Inflammatory macrophage treated with lipopolysaccharide for 4 hours (primary cell): ENCODE results near the gene CLSTN1.
"Not testable (repeated sequence)": the region's sequence is repeated elsewhere in the genome, so short reads cannot be mapped to it uniquely, and the experiment has no call there.

Experiments
- DNase-seq: peaks from one replicate; pipeline ENCODE4 v3.0.0-alpha.2; 2020

The CLSTN1 gene

DNA sequence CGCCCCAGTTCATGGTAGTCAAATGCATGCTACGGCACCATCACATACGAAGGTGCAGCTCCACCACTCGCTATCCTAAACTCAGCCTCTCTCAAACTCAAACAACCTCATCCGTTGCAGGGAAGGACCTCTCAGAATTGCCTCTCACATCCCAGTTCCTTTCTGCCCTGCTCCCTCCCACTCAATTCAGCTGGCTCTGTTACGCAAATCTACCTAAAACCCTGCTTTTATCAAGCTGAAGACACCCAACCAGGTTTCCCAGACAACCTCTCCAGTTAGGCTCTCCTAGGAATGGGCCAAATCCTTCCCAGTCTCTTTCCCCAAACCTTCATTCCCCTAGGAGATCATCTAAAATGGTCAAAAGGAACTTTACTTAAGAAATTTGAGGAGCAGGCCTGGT, 62.9 kb downstream of the CLSTN1 start:
- peak; percentile 14 for DNase-seq

DNA sequence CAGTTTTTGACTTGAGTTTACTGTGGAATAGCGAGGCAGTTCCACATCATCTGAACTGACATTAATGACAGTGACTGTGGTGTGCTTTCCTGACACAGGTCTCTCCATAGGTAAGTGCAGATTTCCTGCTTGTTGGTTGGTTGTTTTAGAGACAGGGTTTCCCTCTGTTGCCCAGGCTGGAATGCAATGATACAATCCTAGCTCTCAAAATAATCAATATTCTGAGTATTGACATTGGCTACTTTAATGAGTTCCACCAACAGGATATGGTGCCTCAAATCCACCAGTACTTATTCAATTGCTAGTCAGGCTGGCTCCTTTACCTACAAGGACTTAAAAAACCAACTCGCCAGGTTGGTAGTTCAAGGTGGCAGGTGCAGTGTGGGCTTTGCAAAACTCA, 63.8 kb downstream of the CLSTN1 start:
- DNase-seq, result no peak

DNA sequence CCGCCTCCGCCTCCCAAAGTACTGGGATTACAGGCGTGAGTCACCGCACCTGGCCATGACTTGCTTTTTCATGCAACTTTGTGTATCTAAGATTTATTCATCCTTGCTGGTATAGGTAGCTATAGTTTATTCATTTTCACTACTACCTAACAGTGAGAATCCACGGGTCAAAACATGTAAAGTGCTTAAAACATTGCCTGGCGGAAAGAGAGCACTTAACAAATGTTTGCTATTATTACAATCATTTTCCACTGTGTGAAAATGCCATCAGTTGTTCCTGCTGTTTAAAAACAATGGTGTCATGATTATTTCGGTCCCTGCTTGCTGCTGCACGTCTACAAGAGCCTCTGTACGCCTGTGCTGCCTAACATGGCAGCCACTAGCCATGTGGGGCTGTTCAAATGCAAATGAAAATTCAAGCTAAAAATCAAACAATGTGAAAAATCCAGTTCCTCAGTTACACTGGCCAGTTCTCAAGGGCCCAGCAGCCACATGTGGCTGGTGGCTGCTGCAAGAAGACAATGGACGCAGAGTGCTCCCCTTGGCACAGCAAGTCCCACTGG, 65.1 kb downstream of the CLSTN1 start:
- no peak for DNase-seq

DNA sequence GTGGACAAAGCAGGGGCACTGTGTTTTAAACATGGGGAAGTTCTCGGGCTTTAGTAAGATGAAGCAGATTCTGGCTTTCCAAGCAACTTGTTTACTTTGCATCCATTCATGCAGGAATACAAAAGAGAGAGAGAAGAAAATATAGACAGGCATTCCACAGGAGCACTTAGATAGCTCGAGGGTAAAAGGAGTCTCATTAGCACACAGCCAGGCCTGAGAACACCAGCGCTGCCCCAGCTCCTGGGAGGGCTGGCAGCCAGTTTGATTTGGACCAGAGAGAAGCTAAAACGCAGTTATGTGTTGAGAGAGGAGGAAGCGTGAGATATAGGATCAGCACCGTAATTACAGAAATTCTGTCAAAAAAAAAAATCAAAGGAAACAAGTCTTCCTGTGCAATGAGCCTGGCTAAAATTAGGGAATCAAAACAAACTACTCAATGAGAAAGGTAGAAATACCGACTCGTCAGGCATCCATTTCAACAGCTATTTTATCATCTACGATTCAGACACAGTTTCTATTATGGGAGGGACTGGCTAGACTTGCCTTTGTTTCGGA, 68.2 kb downstream of the CLSTN1 start:
- DNase-seq, result no peak

DNA sequence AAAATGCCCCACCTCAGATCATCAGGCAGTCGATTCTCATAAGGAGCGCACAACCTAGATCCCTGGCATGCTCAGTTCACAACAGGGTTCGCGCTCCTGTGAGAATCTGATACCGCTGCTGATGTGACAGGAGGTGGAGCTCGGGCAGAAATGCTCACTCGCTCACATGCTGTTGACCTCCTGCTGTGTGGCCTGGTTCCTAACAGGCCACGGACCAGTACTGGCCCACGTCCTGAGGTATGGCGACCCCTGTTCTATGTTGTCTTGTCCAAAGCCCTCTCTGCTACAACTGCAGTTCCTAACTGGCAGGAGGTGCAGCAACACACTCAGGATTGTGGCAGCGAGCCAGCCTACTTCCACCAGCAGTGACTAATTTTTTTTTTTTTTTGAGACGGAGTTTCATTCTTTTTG, 70.6 kb downstream of the CLSTN1 start:
- no peak for DNase-seq

DNA sequence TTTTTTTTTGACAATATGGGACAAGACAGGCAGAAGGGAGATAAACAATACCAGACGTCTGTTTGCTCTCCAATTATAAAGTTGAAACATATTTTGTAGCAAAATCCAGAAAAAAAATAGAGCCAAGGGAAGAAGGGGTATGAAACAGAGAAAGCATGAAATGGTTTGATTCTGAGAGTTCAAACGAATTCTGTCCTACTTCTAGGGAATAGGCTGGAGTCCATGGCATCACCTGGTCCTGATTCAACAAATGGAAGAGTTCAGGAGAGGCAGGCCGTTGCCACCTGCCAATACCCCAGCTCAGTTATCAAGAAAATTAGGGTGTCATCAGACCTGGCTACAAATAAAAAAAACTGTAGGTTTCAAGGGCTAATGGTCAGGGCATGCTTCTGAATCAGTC, 71.8 kb downstream of the CLSTN1 start:
- DNase-seq, result no peak

DNA sequence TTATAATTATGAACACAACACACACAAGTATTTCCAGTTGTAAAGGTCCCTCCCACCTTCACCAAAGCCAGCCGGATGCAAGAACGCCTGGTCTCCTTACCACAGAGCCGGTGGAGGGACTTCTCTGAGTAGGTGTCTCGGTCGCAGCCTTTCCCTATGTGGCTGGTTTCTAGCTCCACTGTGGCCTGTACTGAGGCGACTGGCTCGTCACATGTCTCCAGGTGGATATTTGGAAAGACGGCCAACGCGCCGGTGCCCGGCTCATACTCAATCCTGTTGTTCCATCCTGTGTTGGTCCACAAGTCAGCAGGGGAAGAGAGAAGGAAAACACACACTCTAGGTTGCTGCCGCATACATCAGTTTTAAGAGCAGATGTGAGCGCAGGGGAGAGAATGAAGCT, 74.4 kb downstream of the CLSTN1 start:
- no peak for DNase-seq

DNA sequence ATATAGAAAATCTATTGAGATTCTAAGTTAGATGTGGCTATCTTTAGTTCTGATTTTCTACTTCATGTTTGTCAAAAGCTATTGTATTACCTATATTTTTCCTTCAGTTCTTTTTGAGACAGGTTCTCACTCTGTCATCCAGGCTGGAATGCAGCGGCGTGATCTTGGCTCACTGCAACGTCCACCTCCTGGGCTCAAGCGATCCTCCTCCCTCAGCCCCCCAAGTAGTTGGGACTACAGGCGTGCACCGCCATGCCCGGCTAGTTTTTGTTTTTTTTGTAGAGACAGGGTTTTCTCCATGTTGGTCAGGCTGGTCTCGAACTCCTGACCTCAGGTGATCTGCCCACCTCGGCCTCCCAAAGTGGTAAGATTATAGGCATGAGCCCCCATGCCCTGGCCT, 75.4 kb downstream of the CLSTN1 start:
- not testable (repeated sequence) for DNase-seq

DNA sequence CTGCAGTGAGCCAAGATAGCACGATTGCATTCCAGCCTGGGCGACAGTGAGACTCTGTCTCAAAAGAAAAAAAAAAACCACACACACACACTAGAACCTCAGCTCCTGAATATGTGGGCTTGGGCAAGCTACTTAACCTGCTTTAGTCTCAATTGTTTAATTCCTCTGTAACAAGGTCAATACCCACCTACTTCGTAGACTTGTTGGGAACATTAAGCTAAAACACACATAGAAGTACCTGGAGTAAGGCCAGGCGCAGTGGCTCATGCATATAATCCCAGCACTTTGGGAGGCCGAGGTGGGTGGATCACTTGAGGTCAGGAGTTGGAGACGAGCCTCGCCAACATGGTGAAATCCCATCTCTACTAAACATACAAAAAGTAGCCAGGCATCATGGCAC, 77.1 kb downstream of the CLSTN1 start:
- no peak for DNase-seq

DNA sequence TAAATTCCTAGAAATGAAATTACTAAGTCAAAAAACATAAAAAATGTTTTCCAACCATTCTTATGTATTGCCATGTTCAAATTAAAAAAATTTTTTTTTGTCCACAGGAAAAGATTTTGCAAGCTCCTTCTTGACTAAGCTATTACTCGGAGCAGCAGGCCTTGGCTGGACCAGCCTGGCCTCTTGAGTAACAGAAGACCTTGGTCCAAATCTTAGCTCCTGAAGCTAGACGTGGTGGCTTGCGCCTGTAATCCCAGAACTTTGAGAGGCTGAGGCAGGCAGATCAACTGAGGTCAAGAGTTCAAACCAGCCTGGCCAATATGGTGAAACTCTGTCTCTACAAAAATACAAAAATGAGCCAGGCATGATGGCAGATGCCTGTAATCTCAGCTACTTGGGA, 77.6 kb downstream of the CLSTN1 start:
- no peak for DNase-seq

DNA sequence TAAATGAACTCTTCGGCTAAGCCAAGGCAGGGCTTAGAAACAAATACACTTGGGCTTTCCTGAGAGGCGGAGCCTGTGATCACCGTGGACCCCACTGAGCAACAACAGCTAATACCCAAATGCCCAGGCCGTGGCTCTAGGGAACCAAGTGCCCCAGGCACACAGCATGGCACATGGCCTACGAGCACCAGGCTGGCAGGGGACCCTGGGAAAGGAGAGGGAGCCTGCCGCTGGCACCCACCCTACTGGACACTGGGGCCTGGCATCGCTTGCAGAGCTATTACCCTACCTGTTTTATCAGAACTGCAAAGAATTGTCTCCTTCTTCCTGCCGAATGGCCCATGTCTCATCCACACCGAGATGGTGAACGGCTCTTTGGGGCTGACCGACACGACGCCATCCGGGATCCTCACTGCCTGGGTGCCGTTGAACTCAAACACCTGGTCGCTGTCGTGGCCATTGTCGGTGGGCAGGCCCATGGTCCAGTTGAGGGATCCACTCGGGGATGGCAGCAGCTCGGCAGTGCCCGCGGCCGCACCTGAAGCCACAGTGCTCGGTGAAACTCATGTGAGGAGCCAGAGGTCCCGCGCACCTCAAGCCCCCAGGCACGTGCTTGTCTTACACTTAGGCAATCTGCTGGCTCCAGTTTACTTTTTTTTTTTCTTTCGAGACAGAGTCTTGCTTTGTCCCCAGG, 79.5 kb downstream of the CLSTN1 start:
- no peak for DNase-seq

DNA sequence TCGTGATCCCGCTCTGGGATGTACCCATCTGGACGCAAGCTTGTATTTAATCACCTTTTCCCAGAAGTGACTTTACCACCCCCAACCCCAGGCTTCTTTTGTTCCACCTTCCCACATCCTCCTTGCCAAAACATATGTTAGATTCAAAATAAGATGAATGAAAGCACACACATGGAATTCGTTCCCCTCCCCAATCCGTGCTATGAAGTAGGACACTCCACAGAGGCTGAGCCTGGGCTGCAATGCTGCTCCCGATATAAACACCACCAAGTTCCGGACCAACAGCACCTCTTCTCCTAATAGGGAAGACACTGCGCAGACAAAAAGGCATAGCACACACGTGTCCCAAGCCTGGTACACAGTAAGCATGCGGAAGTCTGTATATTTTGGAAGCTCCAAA, 86.1 kb downstream of the CLSTN1 start:
- DNase-seq, result no peak

DNA sequence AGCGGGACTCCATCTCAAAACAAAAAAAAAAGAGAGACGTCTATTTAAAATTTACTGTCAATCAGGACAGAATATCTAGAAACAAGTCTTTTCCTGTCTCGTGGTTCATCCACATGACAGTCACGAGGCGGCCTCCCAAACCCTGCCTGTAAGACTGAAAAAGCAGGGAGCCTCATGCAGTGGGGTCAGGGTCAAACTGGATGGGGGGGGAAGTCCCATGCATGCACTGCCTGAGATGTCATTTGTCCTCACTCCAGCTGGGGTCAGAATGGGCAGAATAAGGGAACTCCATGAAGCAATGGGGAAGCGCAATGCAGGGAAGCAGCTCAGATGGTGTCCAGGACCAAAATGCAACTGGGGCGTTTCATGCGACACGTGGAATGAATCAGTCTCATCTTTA, 86.7 kb downstream of the CLSTN1 start:
- peak; percentile 57 for DNase-seq

DNA sequence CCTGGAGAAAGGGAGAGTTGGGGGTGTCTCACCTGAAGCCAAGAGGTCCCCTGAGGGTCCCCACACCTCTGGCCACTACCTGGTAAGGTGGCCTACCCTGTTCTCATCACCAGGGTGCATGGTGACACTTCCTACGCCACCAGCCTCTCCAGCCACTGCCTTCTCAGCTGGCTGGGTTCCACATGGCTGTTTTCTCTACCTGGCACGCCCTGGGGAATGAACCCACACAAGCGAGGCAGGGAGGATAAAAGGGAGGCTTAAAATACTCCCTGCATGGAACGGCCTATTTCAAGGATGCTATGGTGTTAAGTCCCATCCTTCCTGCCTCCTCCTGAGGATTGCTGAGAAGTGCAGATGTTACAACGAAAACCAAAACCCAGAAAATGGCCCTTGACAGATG, 87.5 kb downstream of the CLSTN1 start:
- no peak for DNase-seq

DNA sequence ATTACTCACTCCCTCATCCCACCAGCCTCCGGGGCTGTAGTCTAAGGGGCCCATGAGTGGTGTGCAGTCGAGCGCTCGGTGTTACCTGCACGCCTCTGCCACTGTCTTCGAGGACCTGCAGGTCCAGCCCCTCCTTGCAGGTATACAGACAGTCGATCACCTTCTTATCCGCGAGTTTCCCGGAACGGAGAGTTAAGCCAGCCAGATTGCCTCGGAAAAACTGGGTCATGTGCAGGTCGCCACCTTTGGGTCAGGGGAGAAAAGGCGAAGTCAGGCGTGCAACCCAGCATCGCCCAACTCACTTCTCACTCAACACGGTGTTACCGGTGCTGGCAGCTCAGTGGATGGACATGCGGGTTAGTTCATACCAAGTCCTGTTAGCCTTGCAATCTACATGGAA, 88.0 kb downstream of the CLSTN1 start:
- DNase-seq, result no peak

DNA sequence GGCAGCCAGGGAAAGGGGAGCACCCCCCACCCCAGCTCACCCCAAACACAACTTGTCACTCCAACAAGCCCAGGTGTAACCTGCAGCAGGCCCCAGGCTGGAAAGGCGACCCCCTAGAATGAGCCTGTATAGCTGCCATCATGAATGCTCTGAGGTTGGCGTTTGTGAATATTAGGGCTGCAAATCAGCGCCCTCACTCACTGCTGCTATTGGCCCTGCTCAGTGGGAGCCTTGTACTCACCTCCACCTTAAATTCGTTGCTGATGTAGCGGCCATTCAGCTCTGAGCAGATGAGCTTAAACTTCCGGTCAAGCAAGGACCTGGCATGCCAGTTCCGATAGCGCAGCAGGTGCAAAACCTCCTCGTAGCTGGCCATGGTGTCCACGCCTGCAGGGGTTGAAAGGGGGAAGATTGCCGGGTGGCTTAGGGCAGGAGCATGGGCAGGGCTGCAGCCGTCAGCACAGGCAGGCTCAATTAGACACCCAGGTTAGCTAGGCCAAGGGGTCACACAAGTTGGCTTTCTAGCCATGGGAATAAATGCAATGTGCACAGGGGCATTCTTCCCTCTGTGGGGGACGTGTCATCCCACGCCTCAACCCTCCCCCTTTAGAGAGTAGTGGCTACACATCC, 90.5 kb downstream of the CLSTN1 start:
- no peak for DNase-seq

DNA sequence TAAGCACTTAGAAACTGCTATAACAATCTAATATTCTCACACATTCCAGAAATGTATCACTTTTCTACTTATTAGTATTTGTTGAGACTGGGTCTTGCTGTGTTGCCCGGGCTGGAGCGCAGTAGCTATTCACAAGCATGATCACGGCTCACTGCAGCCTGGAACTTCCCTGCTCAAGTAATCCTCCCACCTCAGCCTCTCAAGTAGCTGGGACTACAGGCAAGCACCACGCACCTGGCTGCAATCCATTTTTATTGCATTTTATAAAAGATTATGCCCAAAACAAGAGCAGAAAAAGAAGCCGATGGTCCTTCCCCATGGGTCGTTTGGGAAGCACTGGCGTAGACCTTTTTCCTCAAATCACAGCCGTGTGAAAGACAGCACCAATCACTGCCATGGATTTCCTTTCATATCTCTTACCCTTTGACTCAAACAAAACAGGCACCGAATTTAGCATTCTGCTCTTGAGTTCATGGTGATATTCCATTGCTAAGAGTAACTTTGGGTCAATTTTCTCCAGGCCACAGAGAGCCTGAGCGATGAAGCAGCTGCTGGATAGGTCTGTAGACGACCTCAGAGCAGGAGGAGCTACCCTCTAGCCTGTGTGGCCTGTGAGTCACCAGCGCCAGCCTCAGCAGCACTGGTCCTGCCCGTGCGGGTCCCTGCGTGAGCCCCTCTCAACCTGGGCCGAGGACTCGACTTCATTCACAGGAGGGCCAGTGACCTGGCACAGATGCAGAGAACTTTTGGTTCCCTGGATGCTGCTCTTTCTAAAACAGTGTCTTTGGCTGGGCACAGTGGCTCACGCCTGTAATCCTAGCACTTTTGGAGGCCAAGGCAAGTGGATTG, 91.4 kb downstream of the CLSTN1 start:
- DNase-seq, result no peak

DNA sequence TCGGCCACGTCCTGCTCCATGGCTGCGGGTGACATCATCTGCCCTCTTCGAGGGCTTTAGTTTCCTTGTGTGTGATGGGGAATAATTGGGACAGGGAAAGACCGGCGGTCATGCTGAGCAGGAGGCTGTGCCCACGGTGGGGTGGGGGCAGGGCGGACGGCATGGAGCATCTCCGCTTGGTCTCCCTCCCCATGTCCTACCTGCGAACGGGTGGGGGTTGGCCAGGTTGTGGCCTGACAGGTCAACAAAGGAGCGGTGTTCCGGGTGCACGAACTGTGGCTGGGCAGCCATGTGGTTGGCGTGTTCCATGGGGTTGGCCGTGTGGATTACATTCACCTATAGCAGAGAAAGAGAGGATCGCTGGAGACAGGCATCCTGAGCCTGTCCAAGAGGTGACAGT, 92.2 kb downstream of the CLSTN1 start:
- no peak for DNase-seq

DNA sequence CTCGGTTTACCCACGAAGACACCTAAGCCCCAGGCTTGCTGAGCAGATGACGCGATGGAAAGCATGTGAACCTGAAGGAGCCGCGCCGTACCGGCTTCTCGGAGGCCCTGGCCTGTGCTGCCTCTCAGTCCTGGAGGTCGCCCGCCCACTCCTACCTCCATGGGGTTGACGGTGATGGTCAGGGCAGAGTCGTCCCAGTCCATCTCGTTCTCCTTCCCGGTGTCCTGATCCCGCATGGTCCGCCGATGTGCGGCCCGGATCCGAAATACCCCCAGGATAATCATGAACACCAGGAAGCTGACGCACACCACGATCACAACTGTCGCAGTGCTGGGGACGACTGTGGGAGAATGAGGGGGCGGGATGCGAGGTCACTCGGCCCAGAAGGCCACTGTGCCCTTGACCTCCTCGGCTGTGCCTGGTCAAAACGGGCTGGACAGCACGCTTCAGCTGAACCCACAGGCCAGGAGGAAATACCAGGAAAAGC, 92.7 kb downstream of the CLSTN1 start:
- DNase-seq, result no peak

DNA sequence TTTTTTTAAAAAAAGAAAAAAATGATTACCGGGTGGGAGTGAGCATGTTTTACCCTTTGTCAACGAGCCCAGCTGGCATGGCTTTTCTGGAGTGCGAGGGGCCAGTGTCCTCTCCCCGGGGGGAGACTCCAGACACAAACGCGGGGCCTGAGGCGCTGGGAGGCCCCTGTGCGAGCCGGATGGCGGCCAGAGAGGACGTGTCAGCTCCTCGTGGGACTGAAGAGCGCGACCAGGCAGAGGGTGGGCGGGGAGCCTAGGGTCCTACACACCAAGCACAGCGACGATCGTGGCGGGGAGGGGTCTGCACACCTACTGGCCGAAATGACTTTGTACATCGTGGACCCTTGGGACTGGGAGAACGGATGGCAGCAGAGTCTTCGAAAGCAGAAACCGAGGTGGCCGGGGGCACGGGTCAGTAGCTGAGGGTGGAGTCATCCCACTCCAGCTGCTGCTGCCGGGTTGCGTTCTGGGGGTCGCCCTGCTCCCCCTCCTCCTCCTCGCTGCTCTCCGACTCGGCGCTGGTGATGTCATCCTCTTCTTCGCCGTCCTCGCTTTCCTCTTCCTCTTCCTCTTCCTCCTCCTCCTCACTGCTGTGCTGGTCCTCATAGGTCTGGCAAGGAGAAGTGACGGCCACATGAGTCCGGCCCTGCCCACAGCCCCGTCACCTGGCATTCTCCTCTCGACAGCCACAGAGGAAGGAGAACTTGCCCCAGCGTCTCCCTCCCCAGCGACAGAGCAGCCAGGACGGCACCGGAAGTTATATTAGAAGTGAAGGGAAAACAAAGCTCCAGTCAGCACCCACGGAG, 93.5 kb downstream of the CLSTN1 start:
- peak; percentile 89 for DNase-seq

DNA sequence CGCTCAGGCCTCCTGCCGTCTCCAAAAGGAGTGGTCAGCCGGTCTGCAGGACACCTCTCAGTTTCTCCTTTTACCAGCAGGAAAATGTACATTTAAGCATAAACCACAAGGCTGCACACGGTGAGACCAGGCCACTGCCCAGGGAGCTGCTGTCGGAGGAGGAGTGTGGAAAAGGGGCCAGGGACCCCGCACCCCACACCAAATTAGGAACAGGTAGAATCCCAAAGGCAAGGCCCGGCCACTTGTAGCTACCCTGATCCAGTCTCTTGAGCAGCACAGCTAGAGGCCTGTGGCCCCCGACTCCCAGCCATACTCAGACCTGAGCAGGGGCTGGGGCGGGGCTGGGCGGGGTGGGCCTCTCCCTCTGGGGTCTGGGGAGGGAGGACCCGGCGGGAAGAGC, 94.2 kb downstream of the CLSTN1 start:
- DNase-seq, result no peak
